Activated T-helper 2 cell treated with anti-CD3 and anti-CD28 coated beads, Interferon-gamma antibody, Interleukin-2, Interleukin-4, amounts not matched to agents 10 μg/mL and 5 μg/mL and 100 μg/mL, durations not matched to agents 14 hours and 24 hours and 36 hours (primary cell): ENCODE data around the gene STK38. TPM values are rescaled to one million over a fixed set of nuclear protein-coding genes. Genes with fewer than 3 reads are reported as not detected.

Experiments used
- DNase-seq: peaks from one replicate; pipeline ENCODE4 v3.0.0; 2021; ENCODE audit warnings: low spot score
- H3K27ac Mint-ChIP-seq: one replicate; pipeline ENCODE4 v1.8.0; 2021; ENCODE audit warnings: mixed read lengths
- H3K27me3 Mint-ChIP-seq: one replicate; pipeline ENCODE4 v1.8.0; 2021; ENCODE audit warnings: low read depth, mixed read lengths
- H3K36me3 Mint-ChIP-seq: one replicate; pipeline ENCODE4 v1.8.0; 2021; ENCODE audit warnings: low read depth, mixed read lengths
- H3K4me1 Mint-ChIP-seq: one replicate; pipeline ENCODE4 v1.8.0; 2021; ENCODE audit warnings: low read depth, mixed read lengths
- H3K4me3 Mint-ChIP-seq: one replicate; pipeline ENCODE4 v1.8.0; 2021; ENCODE audit warnings: low read depth, mild to moderate bottlenecking, moderate library complexity, mixed read lengths
- H3K9me3 Mint-ChIP-seq: one replicate; pipeline ENCODE4 v1.8.0; 2021; ENCODE audit warnings: mixed read lengths
- intact Hi-C: fragments of 100-400 bp; cut with micrococcal nuclease; formaldehyde crosslinking; loops from one replicate; pipeline ENCODE4 v1.15.1; 2023
- total RNA-seq: library from RNA; stranded (reverse); gene quantifications from 2 replicates; pipeline ENCODE4 v1.2.3, GENCODE V29; 2022

Gene STK38
- total RNA-seq, 1 donor from 2014 or later = 25.0 TPM

DNA sequence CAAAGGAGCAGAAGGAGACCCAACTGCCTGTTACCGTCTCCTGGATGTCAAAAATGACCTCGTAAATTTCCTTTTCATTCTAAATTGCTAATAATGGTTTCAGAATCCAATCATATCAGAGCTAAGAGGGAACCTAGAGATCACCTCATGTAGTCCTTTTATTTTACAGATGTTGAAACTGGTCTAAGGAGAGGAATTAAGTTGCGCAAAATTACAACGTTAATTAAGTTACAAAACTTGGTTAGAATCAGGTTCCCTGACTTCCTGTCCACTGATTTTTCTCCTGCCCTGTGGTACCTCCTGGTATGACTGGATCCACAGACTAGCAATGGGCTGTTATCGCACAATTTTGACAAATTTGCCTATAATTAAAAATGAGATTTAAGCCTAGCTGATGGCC lies 9.0 kb upstream of the STK38 start:
- Mint-ChIP-seq H3K27me3 (peaks cover 14% of the 10 kb centered on the region), H3K9me3 (no peaks in the 10 kb centered on the region), H3K4me3 (no peak overlapping the region), H3K4me1 (no peaks in the 10 kb centered on the region), H3K36me3 (no peaks in the 10 kb centered on the region), H3K27ac (no peak overlapping the region)
- intact Hi-C loops = no loop called here
- no peak for DNase-seq

DNA sequence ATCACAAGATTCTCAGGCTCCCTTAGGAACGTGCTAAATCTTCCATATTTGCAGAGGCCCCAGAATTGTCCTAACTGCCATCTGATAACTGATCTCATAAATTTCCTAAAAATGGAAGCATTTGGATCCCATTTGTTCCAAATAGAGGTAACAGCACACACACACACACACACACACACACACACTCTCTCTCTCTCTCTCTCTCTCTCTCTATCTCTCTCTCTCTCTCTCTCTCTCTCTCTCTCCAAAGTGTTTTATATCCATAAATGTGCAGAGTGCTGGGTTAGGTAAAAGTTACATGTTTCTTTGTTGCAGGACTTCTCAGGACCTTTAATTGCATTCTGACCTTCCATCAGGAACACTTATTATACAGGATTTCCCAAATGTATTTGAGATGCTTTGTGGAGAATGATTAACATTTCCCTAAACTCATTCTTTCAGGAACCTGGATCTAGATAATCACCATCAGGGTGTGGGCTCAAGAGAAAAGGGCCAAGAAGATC lies 8.5 kb upstream of the STK38 start:
- H3K9me3 Mint-ChIP-seq = no peaks in the 10 kb centered on the region
- peaks cover 10% of the 10 kb centered on the region for H3K27me3 Mint-ChIP-seq
- DNase-seq = no peak
- no peaks in the 10 kb centered on the region for H3K36me3 Mint-ChIP-seq
- H3K4me1 Mint-ChIP-seq = no peaks in the 10 kb centered on the region
- H3K27ac Mint-ChIP-seq = no peak overlapping the region
- no peak overlapping the region for H3K4me3 Mint-ChIP-seq
- intact Hi-C loops = no loop called here

DNA sequence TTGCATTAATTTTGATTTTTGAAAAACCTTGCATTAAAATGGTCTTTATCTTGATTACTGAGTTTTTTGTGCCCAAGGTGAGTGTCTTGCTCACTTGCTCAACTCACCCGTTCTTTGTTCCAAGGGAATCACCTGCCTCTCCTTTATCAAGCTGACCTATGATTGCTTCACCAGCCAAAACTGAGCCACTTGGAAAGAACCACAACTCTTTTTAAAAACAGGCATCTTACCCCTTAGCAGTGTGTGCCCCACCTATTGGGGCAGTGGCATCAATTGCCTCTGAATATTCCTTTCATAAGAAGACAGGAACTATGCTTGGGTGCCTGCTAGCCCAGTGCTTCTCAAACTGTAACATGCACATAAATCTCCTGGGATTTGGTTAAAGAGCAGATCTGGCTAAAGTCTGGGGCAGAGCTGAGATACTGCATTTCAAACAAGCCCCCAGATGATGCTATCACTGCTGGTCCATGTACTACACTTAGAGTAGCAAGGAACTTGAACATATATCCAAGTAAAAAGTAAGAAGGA lies 3.3 kb upstream of the STK38 start:
- H3K9me3 Mint-ChIP-seq = no peaks in the 10 kb centered on the region
- peaks cover 16% of the 10 kb centered on the region for H3K4me1 Mint-ChIP-seq
- H3K27ac Mint-ChIP-seq = no peak overlapping the region
- no peaks in the 10 kb centered on the region for H3K36me3 Mint-ChIP-seq
- no peaks in the 10 kb centered on the region for H3K27me3 Mint-ChIP-seq
- H3K4me3 Mint-ChIP-seq = no peak overlapping the region
- no peak for DNase-seq
- intact Hi-C loops = no loop called here

DNA sequence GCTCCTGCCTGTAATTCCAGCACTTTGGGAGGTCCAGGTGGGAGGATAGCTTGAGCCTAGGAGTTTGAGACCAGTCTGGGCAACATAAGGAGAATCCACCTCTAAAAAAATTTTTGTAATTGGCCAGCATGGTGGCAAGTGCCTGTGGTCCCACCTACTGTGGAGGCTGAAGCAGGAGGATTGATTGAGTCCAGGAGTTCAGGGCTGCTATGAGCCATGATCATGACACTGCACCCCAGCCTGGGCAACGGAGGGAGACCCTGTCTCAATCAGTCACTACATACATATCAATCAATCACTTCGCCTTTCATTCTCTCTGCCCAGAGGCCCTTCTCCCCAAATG lies 1.1 kb upstream of the STK38 start:
- H3K27me3 Mint-ChIP-seq = no peaks in the 10 kb centered on the region
- no peaks in the 10 kb centered on the region for H3K9me3 Mint-ChIP-seq
- no peak for DNase-seq
- intact Hi-C loops = loop anchor here (5.0 kb wide), 2 partner anchors 129 to 209 kb away; partner anchors contain the start of gene CDKN1A
- no peak overlapping the region for H3K4me3 Mint-ChIP-seq
- no peak overlapping the region for H3K27ac Mint-ChIP-seq
- peaks cover 6% of the 10 kb centered on the region for H3K36me3 Mint-ChIP-seq
- peaks cover 31% of the 10 kb centered on the region for H3K4me1 Mint-ChIP-seq

DNA sequence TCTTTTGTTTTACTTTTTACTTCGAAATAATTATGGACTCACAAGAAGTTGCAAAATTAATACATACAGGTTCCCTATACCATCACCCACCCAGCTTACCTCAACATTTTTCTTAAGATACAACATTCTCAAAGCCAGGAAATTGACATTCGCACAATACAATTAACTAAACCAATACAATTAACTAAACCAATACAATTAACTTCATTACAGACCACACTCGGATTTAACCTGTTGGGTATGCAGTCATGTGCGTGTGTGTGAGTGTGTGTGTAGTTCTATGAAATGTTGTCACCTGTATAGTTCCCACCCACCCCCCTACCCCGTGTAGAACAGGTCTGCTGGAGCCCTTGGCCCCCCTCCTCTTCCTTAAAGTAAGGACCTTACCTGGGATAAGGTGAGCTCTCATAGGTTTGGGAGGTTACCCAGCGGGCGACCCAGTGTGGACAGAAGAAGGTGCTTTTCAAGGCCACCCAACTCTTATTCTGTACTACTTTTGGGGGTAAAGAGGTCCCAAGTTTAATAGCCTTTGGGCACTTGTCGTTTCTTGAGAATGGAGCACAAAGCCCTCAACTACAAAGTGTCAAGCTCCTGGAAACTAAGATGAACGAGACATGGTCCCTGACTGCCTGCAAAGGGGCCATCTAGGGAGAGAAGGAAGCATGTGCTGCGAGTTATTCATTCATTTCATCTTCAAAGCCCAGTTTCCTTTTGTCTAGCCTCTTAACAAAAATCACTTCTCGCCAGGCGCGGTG lies 544 bp upstream of the STK38 start:
- Mint-ChIP-seq H3K4me1 (peaks cover 33% of the 10 kb centered on the region), H3K27me3 (no peaks in the 10 kb centered on the region), H3K9me3 (no peaks in the 10 kb centered on the region), H3K4me3 (peak overlapping the region; percentile 98), H3K36me3 (peaks cover 8% of the 10 kb centered on the region), H3K27ac (peak overlapping the region; percentile 95)
- intact Hi-C loops = loop anchor here (1.0 to 5.0 kb wide), 4 partner anchors 46 to 209 kb away; partner anchors contain the start of genes CDKN1A, KCTD20, PXT1 and SRSF3
- no peak for DNase-seq

DNA sequence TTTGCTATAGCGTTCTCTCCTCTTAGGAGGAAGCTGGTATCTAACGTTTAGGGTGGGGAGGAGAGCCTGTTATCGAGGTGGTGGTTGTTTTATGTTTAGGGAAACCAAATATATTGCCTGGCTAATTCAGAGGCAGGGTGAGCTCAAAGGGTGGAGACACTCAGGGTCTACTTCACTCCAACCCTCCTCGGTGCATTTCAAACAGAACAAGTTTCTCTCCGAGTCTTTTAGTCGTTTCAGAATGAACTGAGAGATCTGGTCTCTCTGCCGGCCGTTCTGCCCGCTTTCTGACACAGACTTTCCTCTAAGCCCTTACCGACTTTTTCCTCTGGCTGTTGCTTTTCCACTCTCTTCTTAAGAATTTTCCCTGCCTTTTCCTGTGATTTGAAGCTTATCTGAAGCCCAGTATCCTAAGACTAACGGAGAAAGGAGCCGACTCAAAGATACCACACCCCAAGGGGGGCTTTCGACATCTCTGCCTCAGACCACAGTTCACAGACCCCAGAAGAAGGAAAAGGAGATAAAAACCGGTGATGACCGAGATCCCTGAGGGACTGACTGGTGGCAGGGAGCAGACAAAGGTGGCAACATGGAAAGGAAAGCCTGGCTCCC lies 865 bp downstream of the STK38 start:
- Mint-ChIP-seq H3K4me1 (peaks cover 37% of the 10 kb centered on the region), H3K4me3 (peak overlapping the region; percentile 98)

DNA sequence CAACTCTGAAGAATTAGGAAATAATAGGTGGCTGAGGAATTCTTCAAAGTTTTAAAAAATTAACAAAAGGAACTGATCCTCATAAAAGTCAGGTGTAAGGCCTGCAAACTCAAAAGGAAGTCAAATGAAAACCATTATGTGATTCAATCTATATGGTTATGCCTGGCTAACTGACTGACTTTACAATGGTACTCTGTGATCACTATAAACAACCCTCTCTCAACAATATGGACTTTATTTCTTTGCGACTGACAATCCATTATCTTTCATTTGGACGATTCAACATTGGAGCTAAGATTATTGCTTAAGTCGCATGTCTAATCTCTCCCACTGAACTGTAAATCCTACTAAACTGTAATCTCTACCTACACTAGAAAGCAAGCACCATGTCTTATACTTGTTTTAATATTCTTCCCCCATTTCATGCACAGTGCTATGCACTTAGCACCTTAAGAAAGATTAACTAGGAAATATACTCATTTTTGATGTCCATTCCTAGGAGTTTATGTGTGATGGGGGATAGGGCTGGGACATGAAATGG lies 1.4 kb downstream of the STK38 start:
- no peak for DNase-seq
- H3K4me3 Mint-ChIP-seq = peak overlapping the region; percentile 98
- intact Hi-C loops = loop anchor here (2.0 to 5.0 kb wide), 3 partner anchors 103 to 211 kb away; partner anchors contain the start of genes CDKN1A, KCTD20 and PXT1
- peaks cover 40% of the 10 kb centered on the region for H3K4me1 Mint-ChIP-seq
- peaks cover 14% of the 10 kb centered on the region for H3K36me3 Mint-ChIP-seq
- no peaks in the 10 kb centered on the region for H3K27me3 Mint-ChIP-seq
- H3K9me3 Mint-ChIP-seq = no peaks in the 10 kb centered on the region
- peak overlapping the region; percentile 95 for H3K27ac Mint-ChIP-seq

More for the DNA sequence above, 865 bp downstream of the STK38 start:
- Mint-ChIP-seq H3K36me3 (peaks cover 11% of the 10 kb centered on the region), H3K9me3 (no peaks in the 10 kb centered on the region), H3K27ac (peak overlapping the region; percentile 95), H3K27me3 (no peaks in the 10 kb centered on the region)
- intact Hi-C loops = loop anchor here (2.0 to 5.0 kb wide), 3 partner anchors 104 to 211 kb away; partner anchors contain the start of genes CDKN1A, KCTD20 and PXT1
- DNase-seq = peak; percentile 20

DNA sequence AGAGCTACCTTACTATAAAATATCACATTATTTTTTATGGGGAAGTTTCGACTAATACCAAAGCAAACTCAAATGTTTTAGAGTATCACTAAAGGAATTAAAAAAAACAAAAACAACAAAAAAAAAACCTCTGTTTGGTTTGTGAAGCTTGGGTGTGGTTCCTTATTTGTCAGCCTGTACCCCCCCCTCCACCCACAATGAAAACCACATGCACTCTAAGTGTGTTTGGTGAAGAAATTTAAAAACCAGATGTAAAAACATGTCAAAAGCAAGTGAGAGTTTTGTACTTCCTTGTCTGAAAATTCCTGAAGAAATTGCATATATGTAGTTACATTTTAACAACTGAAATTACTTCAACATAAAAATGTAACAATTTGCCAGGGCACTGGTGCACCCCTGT lies 3.1 kb downstream of the STK38 start:
- H3K27me3 Mint-ChIP-seq = no peaks in the 10 kb centered on the region
- peaks cover 44% of the 10 kb centered on the region for H3K4me1 Mint-ChIP-seq
- no peaks in the 10 kb centered on the region for H3K9me3 Mint-ChIP-seq
- intact Hi-C loops = no loop called here
- H3K4me3 Mint-ChIP-seq = peak overlapping the region; percentile 80
- peaks cover 26% of the 10 kb centered on the region for H3K36me3 Mint-ChIP-seq
- DNase-seq = peak; percentile 31
- peak overlapping the region; percentile 80 for H3K27ac Mint-ChIP-seq

DNA sequence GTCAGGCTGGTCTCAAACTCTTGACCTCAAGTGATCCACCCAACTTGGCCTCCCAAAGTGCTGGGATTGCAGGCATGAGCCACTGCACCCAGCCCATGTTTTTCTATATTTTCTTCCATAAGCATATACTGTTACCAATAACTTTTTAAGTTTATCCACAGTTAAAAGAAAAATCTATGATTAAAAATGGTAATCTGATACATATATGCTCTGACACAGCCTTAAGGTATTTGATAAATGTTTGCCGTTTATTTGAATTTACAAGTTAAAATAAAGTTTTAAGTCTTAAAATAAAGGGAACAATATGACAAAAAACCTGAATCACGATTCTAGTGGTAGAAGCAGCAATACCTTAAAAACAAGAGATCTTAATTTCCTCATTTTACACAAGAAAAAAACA lies 5.2 kb downstream of the STK38 start:
- H3K4me3 Mint-ChIP-seq = no peak overlapping the region
- intact Hi-C loops = no loop called here
- H3K27ac Mint-ChIP-seq = no peak overlapping the region
- H3K9me3 Mint-ChIP-seq = no peaks in the 10 kb centered on the region
- H3K4me1 Mint-ChIP-seq = peaks cover 35% of the 10 kb centered on the region
- no peaks in the 10 kb centered on the region for H3K27me3 Mint-ChIP-seq
- no peak for DNase-seq
- peaks cover 46% of the 10 kb centered on the region for H3K36me3 Mint-ChIP-seq

DNA sequence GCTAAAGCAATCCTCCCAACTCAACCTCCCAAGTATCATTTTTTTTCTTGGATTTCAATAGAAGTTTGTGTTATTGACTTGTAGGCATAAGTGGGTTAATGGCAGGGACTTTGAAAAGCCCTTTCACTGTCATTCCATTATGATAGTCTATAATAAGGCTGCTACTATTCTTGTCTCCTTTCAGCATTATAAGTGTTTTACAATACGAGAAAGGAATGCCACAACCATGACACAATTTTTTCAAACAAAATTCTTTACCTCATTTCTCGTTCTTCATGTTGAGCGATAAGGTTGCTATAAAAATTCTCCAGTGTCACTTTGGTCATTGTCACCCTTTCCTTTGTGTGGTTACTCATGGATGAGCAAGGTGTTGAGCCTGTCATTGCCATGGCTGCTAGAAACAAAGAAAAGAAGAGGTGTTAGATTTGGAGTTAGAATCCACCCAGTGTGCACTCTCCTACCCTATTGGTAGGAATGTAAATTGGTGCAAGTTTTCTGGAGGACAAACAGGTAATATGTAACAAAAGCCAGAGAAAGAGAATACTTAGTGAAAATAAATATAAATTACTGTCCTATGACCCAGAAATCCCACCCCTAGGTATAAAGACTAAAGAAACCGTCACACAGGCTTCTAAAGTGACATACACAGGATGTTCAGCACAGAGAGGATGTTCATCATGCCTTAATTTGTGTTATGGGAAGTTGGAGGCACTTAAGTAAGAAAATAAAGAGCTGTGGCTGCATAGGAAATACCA lies 7.3 kb downstream of the STK38 start:
- H3K4me3 Mint-ChIP-seq = no peak overlapping the region

DNA sequence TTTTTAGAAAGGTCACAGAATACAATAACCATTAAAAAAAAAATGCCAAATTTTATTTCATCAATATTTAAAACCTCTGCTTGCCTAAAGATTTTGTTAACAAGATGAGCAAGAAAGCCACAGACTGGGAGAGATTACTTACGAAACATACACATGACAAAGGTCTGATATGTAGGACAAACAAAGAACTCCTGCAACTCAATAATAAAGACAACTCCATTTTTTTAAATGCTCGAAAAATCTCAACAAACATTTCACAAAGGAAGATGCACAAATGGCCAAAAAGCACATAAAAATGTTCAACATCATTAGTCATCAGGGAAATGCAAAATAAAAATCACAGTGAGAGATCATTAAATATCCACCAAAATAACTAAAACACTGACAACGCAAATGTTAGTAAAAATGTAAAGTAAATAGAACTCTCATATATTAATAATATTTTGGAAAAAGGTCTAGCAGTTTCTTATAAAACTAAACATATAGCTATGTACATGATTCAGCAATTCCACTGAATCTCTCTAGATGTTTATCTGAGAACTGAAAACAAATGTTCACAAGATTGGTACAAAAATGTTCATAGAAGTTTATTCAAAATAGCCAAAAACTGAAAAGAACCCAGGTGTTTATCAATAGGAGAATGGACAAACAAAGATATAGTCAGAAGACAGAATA lies 10.3 kb downstream of the STK38 start:
- peaks cover 26% of the 10 kb centered on the region for H3K4me1 Mint-ChIP-seq
- no peak for DNase-seq
- peak overlapping the region; percentile 34 for H3K27ac Mint-ChIP-seq
- intact Hi-C loops = no loop called here
- H3K36me3 Mint-ChIP-seq = peaks cover 80% of the 10 kb centered on the region
- H3K4me3 Mint-ChIP-seq = no peak overlapping the region
- no peaks in the 10 kb centered on the region for H3K27me3 Mint-ChIP-seq
- no peaks in the 10 kb centered on the region for H3K9me3 Mint-ChIP-seq

More for the DNA sequence above, 7.3 kb downstream of the STK38 start:
- peaks cover 37% of the 10 kb centered on the region for H3K4me1 Mint-ChIP-seq
- intact Hi-C loops = no loop called here
- H3K9me3 Mint-ChIP-seq = no peaks in the 10 kb centered on the region
- H3K27ac Mint-ChIP-seq = peak overlapping the region; percentile 72
- no peak for DNase-seq
- H3K27me3 Mint-ChIP-seq = no peaks in the 10 kb centered on the region
- H3K36me3 Mint-ChIP-seq = peaks cover 63% of the 10 kb centered on the region

DNA sequence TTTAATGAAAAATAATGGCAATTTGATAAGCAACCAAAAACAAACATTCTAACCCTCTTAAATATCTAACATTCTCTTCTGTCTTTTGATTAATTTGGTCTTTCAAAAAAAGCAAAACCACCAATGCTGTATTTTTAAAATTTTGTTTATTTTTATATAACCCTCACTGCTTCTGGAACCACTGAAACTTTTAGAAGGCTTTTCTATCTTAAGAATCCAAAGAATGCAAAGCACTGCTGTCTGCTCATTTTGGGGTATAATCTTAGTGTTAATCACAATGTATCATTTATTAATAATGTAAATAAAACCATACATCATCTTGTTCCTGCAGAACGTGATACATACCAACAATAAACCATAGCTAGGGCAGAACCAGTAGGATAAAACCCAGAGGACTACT lies 14.0 kb downstream of the STK38 start:
- Mint-ChIP-seq H3K9me3 (no peaks in the 10 kb centered on the region), H3K36me3 (peaks cover 80% of the 10 kb centered on the region), H3K4me1 (peaks cover 20% of the 10 kb centered on the region), H3K4me3 (no peak overlapping the region), H3K27me3 (no peaks in the 10 kb centered on the region), H3K27ac (no peak overlapping the region)
- intact Hi-C loops = no loop called here
- no peak for DNase-seq
